Measurements from ENCODE around the gene PRKAR1B.

GRCh38 chr7:774161-775109 is 47.4 kb upstream of the PRKAR1B start:
- peak; percentile 87 to 98 (median 91) for TF ChIP-seq CTCF (IDR thresholded peaks at IDR 0.05)
- no peak for TF ChIP-seq POLR2A (IDR thresholded peaks at IDR 0.05)

Measured in sigmoid colon (tissue), 3 donors.